T-helper 2 cell treated with Interferon-gamma antibody and Interleukin-4, amounts not matched to agents 5 μg/mL and 100 μg/mL, for 36 hours (primary cell): ENCODE data around the gene CSF1R.

Experiments
- DNase-seq: peaks from one replicate; pipeline ENCODE4 v3.0.0; 2021; ENCODE audit warnings: low spot score
- H3K27ac Mint-ChIP-seq: one replicate; pipeline ENCODE4 v1.8.0; 2021; ENCODE audit warnings: mild to moderate bottlenecking, mixed read lengths
- H3K27me3 Mint-ChIP-seq: one replicate; pipeline ENCODE4 v1.8.0; 2021; ENCODE audit warnings: low read depth, mixed read lengths
- H3K36me3 Mint-ChIP-seq: one replicate; pipeline ENCODE4 v1.8.0; 2021; ENCODE audit warnings: low read depth, mixed read lengths
- H3K4me1 Mint-ChIP-seq: one replicate; pipeline ENCODE4 v1.8.0; 2021; ENCODE audit warnings: low read depth, mixed read lengths
- H3K4me3 Mint-ChIP-seq: one replicate; pipeline ENCODE4 v1.8.0; 2022; ENCODE audit warnings: mild to moderate bottlenecking, moderate library complexity, mixed read lengths
- H3K9me3 Mint-ChIP-seq: one replicate; pipeline ENCODE4 v1.8.0; 2021; ENCODE audit warnings: mixed read lengths

Gene CSF1R

GRCh38 chr5:150014456-150014855 lies 71.9 kb downstream of the CSF1R start:
- no peak for DNase-seq
- H3K27me3 Mint-ChIP-seq = no peaks in the 10 kb centered on the region
- H3K36me3 Mint-ChIP-seq = peaks cover 84% of the 10 kb centered on the region
- no peak overlapping the region for H3K27ac Mint-ChIP-seq
- no peak overlapping the region for H3K4me3 Mint-ChIP-seq
- H3K9me3 Mint-ChIP-seq = peaks cover 13% of the 10 kb centered on the region
- no peaks in the 10 kb centered on the region for H3K4me1 Mint-ChIP-seq

- H3K36me3 Mint-ChIP-seq = peaks cover 80% of the 10 kb centered on the region
- no peaks in the 10 kb centered on the region for H3K4me1 Mint-ChIP-seq
- no peak overlapping the region for H3K4me3 Mint-ChIP-seq
- H3K27ac Mint-ChIP-seq = no peak overlapping the region
- DNase-seq = no peak
- H3K27me3 Mint-ChIP-seq = no peaks in the 10 kb centered on the region
- peaks cover 13% of the 10 kb centered on the region for H3K9me3 Mint-ChIP-seq
These were observed 72.4 kb downstream of the CSF1R start for GRCh38 chr5:150013931-150014330.

- Mint-ChIP-seq H3K9me3 (peaks cover 4% of the 10 kb centered on the region), H3K27me3 (no peaks in the 10 kb centered on the region), H3K27ac (no peak overlapping the region), H3K36me3 (peaks cover 65% of the 10 kb centered on the region), H3K4me1 (peaks cover 10% of the 10 kb centered on the region), H3K4me3 (no peak overlapping the region)
- DNase-seq = no peak
These were observed 76.5 kb downstream of the CSF1R start for GRCh38 chr5:150009671-150010387.

GRCh38 chr5:150007050-150007449 lies 79.3 kb downstream of the CSF1R start:
- Mint-ChIP-seq H3K36me3 (peaks cover 54% of the 10 kb centered on the region), H3K4me1 (peaks cover 22% of the 10 kb centered on the region), H3K27me3 (no peaks in the 10 kb centered on the region), H3K4me3 (no peak overlapping the region), H3K27ac (no peak overlapping the region), H3K9me3 (no peaks in the 10 kb centered on the region)
- DNase-seq = no peak

GRCh38 chr5:150006318-150006717 lies 80.0 kb downstream of the CSF1R start:
- Mint-ChIP-seq H3K36me3 (peaks cover 54% of the 10 kb centered on the region), H3K27ac (no peak overlapping the region), H3K4me1 (peaks cover 28% of the 10 kb centered on the region), H3K4me3 (no peak overlapping the region), H3K27me3 (no peaks in the 10 kb centered on the region), H3K9me3 (no peaks in the 10 kb centered on the region)
- no peak for DNase-seq
